Retinal pigment epithelial cell (primary cell): Measurements from ENCODE around the gene ZFP30.

ENCODE experiments used
- DNase-seq: peaks from one replicate; pipeline ENCODE4 v3.0.0-alpha.2; 2010; ENCODE audit warnings: low read depth
- H3K4me3 ChIP-seq: 2 replicates; pipeline ENCODE4 v1.5.1; 2011; ENCODE audit warnings: mild to moderate bottlenecking, low read length, control low read depth, moderate library complexity
- TF ChIP-seq, protein P1 (sequence below): conservative IDR thresholded peaks from 2 replicates; pipeline ENCODE4 v1.5.1; 2011; ENCODE audit warnings: low read depth, low read length, control low read depth, inconsistent platforms

Gene ZFP30

DNA sequence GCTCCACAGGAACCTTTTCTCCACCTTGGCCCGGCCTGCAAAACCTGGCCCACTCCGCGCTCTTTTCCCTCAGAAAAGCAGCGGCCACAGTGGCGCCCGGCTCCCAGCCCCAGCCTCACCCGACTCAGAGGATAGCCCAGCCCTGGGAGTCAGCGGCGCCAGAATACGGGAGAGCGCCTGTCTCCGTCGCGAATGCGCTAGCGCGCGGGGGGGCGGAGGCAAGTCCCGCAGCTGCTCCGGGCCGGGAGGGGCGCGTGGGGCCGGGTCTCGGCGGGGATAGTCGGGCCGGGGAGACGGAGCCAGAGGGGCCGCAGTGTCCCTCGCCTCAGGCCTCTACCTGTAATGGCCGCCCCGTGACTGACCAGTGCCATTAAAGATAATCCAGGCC lies at the start of gene ZFP30:
Gene ZFP30 (minus strand): TSS at position 165 of the 388 bp plus-strand sequence. CDS start 7,643 bp downstream, outside the sequence.
- peak within 1 kb of the TSS; percentile 81 for H3K4me3 ChIP-seq
- TF ChIP-seq, protein P1, sequence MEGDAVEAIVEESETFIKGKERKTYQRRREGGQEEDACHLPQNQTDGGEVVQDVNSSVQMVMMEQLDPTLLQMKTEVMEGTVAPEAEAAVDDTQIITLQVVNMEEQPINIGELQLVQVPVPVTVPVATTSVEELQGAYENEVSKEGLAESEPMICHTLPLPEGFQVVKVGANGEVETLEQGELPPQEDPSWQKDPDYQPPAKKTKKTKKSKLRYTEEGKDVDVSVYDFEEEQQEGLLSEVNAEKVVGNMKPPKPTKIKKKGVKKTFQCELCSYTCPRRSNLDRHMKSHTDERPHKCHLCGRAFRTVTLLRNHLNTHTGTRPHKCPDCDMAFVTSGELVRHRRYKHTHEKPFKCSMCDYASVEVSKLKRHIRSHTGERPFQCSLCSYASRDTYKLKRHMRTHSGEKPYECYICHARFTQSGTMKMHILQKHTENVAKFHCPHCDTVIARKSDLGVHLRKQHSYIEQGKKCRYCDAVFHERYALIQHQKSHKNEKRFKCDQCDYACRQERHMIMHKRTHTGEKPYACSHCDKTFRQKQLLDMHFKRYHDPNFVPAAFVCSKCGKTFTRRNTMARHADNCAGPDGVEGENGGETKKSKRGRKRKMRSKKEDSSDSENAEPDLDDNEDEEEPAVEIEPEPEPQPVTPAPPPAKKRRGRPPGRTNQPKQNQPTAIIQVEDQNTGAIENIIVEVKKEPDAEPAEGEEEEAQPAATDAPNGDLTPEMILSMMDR, result no peak
- DNase-seq, result peak; percentile 30

DNA sequence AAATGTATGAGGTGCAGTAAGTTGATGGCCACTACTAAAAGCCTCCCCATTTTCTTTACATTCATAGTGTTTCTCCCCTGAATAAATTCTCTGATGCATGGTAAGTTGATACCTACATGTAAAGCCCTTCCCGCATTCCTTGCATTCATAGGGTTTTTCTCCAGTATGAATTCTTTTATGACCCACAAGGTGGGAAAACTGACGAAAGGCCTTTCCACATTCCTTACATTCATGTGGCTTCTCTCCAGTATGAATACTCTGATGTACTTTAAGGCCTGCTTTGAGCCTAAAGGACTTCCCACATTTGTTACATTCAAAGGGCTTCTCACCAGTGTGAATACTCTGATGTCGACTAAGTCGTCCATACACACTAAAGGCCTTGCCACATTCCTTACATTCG lies 43.8 kb upstream of the ZFP30 start:
- TF ChIP-seq, protein P1, result no peak

DNA sequence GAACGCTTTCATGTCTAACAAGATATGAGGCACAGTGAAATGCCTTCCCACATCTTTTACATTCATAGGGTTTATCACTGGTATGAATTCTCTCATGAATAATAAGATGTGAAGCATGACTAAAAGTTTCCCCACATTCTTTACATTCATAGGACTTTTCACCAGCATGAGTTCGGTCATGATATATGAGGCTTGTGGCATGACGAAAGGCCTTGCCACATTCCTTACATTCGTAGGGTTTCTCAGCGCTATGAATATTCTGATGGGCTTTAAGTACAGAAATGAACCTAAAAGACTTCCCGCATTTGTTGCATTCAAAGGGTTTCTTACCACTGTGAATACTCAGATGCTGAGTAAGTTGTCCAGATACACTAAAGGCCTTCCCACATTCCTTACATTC lies 43.0 kb upstream of the ZFP30 start:
- TF ChIP-seq, protein P1, result no peak
- DNase-seq, result no peak

More for the DNA sequence above, 43.8 kb upstream of the ZFP30 start:
- DNase-seq, result no peak
- H3K4me3 ChIP-seq, result no peak overlapping the region

DNA sequence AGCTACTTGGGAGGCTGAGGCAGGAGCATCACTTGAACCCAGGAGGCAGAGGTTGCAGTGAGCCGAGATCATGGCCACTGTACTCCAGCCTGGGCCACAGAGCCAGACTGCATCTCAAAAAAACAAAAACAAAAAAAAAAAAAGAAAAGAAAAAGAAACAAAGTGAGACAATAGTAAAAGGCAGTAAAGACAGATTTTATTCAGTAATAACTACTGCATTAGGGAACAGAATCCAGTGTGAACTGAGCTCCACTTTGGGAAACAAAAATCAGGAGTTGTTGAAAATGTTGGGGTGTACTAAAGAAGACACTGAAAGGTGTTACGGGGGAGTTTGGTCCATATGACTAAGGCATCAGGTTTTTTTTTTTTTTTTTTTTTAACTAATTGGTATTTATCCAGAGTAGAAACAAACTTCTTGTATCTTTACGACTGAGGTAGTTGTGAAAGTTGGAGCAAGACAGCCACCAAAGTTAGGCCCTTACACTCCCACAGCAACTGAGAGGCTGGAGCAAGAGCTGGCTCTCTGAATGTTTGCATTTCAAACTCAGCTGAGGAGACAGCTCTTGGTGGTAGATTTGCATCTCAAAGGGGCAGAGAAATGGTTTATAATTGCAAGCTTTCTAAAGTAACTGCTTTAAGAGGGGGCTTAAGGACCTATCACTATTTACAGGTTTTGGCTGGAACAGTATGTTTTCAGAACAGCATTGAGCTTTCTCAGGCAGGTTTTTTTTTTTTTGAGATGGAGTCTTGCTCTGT lies 40.1 kb upstream of the ZFP30 start:
- TF ChIP-seq, protein P1, result no peak
- no peak for DNase-seq
- H3K4me3 ChIP-seq, result no peak overlapping the region

More for the DNA sequence above, 43.0 kb upstream of the ZFP30 start:
- H3K4me3 ChIP-seq, result no peak overlapping the region

DNA sequence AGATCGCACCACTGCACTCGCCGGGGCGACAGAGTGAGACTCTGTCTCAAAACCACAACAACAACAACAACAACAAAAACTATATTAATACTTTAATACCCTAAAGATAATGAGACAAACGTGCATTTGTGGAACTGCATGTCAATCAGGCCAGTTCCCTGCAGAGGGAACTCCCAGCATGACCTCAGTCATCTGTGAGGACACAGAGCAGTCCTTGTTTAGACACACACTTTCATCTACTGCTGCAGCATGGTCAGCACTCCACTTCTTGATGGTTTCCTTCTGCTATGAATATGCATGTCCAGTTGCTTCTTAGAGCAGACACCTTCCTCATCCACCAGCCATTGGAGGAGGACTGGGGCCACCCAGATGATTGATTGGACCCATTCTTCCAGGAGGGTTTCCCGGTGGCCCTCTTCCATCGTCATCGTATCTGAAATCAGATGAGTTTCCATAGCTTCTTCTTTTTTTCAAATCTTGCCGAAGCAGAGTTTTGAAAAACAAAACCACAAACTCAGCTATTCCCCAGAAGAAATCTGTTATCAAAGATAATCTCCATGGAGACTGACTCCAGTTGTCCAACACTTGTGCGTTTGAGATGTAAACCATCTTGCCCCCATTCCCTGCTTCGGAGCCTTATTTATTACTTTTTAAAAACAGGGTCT lies 37.8 kb upstream of the ZFP30 start:
- no peak overlapping the region for H3K4me3 ChIP-seq
- TF ChIP-seq, protein P1, result no peak
- DNase-seq, result no peak

DNA sequence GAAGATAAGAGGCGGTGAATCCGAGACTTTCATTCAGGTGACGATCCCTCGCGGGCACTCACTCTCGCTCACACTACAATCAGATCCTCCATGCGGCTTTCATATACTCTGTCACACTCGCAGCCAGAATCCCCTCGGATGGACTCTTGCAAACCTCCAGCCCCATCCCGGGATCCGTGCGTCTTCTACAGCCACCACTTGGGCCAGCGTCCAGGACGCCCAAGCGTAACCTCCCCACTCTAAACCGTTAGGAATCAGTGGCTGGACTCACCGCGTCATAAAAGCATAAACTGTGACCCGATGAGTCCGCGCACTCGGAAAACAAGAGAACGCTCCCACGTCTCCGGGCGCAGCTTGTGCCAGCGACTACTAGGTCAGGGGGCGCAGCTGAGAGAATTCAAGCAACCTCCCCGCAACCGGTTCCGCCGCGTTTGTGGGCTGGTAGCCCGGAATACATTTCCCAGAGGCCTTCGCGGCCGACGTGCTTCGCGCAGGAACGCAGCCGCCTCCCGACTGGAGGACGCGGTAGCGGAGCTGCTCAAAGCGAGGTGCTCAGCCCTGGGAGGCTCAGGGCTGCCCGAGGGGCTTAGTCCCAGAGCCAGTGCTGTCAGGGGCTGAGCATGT lies 36.7 kb upstream of the ZFP30 start:
- peak overlapping the region; percentile 71 for H3K4me3 ChIP-seq

More for the DNA sequence above, 36.7 kb upstream of the ZFP30 start:
- peak; percentile 64 for DNase-seq
- TF ChIP-seq, protein P1, result no peak
